ENCODE results near the gene CCDC110.
"Not testable (repeated sequence)": the region's sequence is repeated elsewhere in the genome, so short reads cannot be mapped to it uniquely, and the experiment has no call there.

The CCDC110 gene

DNA sequence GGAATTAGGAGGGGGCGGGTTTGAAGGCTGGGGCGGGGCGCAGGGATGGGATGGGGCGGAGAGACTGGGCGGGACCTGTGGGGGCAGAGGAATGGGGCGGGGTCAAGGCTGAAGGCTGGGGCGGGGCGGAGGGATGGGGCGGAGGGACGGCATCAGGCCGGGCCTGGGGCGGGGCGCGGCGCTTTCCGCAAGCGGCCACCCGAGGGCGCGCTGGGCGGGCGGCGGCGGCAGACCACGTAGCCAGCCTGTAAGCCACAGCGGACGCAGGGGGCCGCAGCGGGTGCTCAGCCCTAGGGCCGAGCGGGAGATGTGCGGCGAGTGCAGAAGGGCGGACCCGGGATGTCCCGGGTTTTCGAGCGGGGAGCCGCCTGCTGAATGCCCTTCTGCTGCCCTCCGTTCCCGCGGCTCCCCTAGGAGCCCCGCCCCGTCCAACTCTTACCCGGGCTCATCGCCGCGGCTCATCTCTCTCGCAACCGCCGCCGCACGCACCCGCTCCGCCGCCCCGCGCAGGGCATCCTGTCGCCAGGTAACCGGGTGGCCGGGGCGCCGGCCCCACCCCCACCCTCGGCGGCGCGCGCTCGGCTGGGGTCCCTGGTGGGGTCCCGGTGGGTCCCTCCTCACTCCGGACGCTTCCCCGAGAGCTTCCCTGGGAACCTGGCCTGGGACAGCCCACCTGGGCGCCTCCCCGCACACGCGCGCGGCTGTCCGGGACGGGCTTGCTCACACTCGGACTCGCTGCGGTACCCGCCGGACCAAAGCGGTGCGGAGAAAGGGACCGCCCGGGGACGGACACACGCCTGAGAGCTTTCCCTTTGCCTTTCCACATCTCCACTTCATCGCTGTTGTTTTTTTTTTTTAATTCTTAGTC lies at the start of gene CCDC110:
TSS of gene CCDC110 (minus strand) at position 499 of the 868 bp plus-strand sequence. CDS start at position 449, 50 bp downstream.
- FAIRE-seq = no peak

DNA sequence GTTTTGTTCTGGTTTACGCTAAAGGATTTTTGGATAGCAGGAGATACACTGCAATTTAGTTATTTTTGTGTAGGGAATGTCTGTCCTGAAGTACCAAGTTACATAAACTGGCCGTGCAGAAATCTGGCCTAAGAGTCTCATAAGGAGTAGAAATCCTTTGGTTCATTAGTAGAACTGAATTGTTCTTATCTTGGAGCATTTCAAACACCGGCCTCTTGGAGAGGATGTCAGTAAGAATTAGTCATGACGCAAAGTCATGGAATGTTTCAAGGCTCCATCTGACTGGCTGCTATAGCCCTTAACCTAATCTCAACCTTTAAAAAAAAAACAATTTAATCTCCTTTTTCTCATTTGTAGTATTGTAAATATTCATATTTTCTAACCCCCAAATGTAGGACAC lies 48.6 kb upstream of the CCDC110 start:
- no peak for FAIRE-seq

DNA sequence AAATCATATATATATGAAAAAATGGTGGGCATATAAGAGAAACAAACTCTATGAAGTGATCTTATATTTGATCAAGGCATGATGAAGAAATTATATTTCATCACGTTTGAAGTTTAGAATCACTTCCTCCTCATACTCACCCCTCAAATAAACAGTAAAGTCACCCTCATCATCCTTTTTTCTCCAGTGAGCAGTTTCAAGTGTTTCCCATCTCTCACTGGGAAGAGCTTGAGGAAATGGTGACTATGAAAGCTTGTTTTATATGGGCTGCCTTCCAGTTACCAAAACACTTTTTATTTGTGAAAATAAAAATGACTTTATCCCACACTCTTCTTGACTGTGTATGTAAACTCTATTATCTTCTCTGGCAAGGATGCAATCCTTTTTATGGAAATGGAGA lies 47.0 kb upstream of the CCDC110 start:
- FAIRE-seq = no peak

DNA sequence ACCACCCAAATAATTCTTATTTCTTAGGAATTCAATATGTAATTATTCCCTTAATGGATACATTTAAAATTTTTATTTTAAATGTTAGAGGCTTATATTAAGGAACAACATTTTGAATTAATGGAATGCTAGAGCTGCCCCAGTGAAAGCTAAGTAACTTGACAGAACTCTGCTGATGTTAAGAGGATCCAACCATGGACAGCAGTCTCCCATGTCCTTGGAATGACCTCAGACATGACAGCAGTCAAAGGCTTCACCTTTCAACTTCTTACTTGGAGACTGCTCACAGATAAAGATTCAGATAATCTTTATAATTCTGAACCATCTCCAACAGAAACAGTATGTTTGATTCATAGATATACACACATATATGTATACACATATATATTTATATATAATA lies 46.5 kb upstream of the CCDC110 start:
- FAIRE-seq = no peak

DNA sequence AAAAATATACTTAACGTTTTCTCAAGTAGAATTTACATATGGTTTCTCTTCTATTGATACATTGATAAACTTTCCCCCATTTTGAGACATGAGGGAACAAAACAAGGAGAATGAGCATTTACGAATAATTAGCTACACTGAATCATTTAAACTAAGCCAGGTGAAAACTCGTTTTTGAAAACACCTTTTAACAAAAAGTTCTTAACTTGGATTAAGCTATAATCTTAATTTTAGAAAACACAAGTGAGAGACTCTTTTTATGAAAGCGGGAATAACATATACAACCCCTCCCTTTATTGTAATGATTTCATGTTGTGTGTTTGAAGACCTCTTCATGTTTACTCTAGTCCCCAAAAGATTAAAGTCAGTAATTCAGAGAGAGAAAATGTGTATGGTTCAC lies 43.7 kb upstream of the CCDC110 start:
- FAIRE-seq = no peak

DNA sequence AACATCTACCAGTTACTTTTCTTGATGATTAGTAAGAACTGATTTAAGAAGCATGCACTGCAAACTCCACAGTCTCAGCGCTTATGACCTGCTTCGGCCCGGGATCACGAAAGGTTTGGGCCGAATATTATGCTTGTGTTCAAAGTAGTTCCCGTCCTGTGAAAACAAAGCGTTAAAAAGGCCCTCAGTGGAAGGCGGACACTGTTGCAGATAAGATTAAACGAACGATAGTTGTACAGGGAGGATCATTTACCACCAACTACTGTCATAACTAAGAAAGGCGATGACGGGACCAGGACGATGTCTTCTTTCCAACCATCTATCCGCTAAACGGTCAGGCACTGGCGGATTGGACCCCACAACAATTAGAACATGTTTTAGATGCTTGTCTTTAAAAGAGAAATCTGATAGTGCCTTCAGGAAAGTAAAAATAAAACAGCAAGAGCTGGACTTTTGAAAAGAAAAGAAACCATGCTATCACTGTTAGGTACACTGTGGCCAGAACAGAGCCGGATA lies 42.7 kb upstream of the CCDC110 start:
- FAIRE-seq = no peak

DNA sequence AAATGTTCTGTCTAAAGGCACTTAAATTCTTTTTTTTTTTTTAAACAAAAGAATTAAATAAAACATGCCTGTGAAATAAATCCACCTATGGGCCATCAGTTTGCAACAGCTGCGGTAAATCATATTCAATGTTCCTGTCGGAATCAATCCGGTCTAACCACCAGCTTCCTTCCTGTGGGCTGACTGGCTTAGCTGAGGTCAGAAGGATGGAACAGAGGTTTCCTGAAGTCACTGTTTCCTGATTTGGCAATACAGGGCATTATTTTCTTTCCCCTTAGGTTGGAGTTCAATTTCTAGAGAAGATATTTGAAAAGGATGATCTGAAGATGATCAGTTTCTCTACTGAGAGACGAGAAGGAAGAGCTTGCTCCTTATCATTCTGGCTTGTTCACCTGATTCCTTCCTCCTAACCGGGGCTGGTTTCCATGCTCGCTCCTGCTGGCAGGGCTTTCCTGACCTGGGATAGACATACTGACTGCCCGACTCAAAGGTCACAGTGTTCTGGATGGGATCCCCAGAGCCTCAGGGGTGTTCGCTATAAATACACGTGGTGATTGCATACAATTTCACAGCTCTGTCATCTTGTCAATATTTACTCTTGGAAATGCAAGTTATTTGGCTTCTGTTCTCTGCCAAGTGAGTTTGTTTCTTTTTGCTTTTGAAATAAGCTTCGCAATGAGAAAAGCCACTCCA lies 42.1 kb upstream of the CCDC110 start:
- no peak for FAIRE-seq

DNA sequence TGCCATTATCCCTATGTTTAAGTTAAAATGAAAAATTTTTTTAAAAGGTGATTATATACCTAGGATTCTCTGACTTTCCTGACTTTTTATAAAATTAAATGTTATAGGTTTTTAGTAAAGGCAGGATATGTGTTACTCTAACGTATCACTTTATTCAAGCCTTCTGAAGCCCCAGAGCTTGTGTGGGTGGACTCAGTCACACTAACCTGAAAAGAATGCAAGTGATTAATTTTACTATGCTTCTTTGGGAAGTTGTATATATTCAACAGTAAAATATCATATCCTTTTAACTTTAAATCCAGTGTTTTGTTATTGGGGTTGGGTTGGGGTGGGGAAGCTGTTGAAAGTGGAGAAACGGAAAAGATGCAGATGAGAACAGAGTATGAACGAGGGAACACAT lies 41.0 kb upstream of the CCDC110 start:
- FAIRE-seq = no peak

DNA sequence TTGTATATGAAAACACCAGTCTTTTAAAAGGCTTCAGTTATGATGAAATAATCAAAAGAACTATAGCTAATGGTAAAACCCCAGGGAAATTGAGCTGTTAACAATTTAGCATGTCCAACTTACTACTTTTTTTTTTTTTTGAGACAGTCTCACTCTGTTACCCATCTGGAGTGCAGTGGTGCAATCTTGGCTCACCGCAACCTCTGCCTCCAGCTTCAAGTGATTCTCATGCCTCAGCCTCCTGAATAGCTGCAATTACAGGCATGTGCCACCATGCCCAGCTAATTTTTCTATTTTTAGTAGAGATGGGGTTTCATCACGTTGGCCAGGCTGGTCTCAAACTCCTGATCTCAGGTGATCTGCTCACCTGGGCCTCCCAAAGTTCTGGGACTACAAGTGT lies 39.7 kb upstream of the CCDC110 start:
- not testable (repeated sequence) for FAIRE-seq

DNA sequence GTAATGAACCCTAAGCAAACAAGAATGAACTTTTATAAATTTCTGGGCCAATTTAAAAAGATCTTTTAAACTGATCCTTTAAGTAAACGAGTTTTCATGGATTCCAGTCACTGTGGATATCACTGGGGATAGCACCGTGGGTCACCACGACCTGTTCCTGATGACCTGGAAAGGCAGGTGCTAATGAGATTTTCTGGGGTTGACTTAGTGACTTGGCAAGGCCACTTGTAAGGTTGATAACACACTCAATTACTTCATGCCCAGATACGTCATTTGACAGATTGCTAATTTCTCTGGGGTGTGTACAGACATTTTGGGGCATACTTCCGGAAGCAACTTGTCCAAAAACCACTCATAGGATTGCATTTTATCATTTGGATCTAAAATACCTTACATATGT lies 39.3 kb upstream of the CCDC110 start:
- FAIRE-seq = no peak

DNA sequence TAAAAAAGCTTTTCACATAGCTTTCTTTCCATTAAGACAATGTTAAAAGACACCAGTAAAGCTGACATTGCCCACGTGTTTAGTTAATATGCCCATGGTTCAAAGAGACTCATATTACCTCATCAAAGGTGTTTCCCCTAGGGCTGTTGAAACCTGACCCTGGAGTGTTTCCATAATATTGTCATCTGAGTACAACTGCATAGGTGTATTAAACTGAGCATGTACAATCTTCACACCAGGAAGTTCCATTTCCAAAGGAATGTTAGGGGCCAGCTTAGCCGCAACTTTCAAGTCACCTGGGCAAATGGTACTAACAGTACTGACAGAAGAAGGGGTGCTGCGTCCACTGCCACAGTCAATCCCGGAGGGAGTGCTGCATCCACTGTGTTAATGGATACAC lies 36.6 kb upstream of the CCDC110 start:
- FAIRE-seq = no peak

DNA sequence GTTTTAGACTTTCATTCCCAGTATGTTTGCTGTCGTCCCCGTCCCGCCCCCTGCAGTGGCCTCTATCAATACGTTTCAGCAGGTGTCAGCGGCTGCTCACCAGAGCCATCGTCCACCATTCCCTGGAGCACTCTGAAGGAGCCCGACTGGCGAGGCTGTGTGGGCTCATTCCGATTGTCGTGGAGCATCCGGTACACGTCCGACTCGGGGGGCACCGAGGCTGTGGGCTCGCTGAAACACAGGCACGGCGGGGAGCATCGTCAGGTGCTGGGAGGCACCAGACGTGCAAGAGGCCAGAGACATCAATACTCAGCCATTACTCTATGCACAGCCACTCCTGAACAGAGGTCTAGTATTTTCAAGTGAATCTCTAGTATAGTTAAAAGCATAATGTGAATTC lies 34.9 kb upstream of the CCDC110 start:
- no peak for FAIRE-seq

DNA sequence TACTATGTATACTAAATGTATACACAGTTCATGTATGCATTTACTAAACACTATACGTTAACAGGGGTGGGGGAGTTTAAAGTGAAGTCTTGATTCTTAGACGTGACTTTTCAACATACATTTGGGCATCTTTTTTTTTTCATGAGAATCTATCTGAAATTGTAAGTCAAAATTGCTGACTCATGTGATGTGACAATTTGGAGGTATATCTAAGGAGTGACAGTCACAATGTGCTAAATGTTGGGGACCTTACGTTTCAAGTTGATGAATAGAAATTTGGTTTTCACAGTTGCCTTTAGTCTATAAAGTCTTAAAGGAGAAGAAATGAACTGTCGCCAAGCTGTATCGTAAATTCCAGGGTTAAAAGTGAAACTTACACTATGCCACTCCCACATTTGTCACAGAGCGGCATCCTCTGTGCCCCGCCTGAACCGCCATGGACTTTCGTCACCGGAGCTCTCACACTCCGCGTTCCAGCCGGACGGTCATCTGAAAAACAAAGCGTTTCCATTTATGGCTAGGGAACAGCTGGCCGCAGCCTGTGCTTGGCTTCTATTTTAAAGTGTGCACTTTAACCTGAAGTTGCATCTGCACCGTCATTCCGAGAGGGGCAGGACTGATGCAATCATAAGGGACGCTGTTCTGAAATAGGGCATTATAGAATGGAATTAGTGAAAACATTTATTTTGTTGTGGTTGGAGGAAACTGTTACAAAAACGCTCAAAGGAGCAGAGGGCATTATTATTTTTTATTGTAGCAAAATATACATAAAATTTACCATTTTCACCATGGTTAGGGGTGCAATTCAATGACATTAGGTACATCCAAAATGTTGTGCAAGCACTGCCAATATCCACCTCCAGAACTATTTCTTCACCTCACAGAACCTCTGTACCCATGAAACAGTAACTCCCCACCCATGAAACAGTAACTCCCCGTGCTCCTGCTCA lies 32.8 kb upstream of the CCDC110 start:
- FAIRE-seq = no peak

DNA sequence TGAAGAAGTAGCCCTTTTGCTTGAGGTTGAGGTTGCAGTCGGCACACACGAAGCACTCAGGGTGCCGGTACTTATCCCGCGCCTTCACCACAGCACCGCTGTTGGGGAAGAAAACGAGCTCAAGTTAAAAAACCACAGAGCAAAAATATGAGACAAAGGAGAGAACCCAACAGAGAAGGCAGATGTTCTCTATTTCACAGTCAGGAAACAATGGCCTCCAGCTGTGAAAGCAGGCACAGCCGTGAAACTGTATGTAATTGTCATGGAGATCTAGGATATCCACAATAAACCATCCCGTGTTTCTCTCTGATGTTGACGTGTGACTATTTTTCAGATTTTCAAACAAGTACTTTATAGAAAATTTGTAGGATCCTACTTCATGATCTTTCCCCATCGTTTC lies 30.9 kb upstream of the CCDC110 start:
- no peak for FAIRE-seq

DNA sequence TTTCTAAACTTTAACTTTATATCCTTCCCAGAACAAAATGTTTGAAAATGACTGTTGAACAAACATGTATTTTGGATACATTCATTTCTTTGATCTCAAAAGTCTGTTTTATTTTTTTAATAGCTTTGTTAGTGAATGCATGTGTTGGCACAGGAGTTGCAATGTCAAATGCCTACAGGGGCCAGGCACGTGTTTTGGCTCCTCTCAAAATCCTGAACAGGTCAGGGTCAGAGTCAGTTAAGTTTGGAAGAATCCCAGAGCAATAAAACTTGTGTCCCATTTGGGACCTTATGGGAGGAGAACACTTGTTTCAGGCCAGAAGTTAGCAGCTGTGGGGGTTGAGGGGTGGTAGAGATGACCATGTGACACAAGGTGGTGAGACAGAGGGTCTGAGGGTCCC lies 29.0 kb upstream of the CCDC110 start:
- FAIRE-seq = no peak

DNA sequence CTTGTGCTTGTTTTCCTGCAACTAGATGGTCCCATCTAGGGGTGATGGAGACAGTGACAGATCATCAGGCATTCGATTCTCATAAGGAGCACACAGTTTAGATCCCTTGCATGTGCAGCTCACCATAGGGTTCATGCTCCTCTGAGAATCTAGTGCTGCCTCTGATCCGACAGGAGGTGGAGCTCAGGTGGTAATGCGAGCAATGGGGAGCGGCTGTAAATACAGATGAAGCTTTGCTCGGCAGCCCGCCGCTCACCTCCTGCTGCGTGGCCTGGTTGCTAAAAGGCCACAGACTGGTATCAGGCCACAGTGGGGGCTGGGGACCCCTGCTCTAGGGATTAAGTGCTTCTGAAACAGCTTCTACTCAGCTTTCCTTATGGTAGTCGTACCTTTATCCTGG lies 28.5 kb upstream of the CCDC110 start:
- FAIRE-seq = no peak

DNA sequence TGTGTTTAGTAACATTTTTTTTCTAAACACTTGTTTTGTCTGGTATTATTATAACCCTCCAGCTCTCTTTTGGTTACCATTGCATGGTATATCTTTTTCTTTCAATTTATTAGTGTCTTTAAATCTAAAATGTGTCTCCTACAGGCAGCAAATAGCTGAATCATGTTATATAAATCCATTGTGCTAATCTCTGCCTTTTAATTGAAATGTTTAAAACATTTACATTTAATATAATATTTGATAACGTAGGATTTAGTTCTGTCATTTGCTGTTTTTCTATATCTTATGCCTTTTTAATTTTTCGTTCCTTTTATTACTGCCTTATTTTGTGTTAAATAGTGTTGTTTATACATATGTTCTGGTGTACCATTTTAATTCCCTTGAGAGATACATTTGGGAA lies 17.1 kb upstream of the CCDC110 start:
- no peak for FAIRE-seq

DNA sequence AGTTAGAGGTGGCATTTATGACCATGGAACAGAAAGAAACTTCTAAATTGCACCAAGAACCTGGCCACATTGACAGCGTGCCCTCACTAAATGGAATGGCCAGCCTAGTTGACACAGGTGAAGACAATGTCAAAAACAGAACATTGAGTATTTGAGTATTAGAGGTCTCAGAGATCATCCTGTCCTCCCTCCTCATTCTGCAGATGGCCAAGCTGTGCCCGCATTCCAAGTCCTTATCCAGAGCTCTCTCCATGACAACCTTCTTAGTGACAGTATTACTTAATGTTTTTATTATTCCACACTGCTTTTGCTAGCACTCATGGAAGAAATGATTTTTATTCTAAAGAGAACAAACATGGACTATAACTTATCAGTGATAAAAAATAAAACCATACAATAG lies 9.9 kb upstream of the CCDC110 start:
- FAIRE-seq = no peak

DNA sequence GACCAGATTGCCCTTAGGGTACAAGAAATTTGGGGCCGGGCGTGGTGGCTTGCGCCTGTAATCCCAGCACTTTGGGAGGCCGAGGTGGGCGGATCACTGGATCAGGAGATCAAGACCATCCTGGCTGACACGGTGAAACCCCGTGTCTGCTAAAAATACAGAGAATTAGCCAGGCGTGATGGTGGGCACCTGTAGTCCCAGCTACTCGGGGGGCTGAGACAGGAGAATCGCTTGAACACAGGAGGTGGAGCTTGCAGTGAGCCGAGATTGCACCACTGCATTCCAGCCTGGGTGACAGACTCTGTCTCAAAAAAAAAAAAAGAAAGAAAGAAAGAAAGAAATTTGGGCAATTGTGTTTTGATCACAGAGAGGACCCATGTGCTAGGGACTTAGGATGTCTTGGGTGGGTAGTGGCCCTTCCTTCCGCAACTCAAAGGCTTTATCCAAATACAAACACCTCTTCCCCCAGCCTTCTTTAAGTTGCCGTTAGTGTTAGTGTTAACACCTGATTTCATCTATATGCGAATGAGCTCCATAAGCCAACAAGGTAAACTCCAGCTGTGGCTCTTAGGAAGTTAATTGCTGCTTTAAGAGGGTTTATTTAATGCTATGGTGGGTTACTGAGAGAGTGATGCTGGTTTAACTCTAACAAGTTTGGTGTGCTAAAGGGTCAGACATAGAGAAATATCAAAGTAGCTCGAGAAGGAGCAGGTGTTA lies 8.6 kb upstream of the CCDC110 start:
- no peak for FAIRE-seq

DNA sequence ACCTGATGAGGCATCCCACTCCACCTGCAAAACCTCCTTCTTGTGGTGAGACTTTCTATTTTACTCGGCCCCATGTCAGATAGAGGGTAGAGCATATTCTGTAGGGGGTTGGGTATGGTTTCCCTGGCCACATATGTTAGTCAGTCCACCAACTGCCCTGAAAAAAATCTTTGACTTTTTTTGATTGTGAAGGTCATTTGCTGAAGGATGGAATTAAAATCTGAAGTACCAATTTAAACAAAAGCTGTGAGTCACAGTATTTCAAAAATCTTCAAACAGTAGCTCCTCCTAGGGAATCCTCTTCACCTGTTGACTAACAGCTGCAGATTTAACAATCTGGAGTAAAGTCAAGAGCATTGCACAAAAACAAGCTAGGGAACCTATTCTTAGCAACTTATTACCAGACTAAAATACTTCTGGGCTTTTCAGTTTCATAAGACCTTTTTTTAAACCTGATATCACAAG lies 8.0 kb upstream of the CCDC110 start:
- no peak for FAIRE-seq

DNA sequence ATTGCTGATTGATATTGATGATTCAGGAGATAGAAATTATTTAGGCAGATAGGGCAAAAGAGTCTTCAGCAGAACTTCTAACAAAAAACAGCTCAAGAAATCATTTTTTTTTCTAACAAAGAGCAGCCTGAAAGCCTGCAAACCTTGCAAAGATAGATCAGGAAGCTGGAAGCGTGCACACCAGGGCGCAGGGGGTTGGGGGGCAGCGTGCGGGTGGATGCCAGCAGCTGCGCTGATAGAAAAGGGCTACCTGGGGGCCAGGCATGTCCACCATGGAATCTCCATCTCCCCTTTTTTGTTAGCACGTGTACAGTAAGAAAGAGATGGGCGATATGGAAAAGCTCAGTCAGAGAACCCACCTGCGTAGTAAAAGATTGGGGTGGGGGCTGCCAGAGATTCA lies 1.7 kb upstream of the CCDC110 start:
- no peak for FAIRE-seq

DNA sequence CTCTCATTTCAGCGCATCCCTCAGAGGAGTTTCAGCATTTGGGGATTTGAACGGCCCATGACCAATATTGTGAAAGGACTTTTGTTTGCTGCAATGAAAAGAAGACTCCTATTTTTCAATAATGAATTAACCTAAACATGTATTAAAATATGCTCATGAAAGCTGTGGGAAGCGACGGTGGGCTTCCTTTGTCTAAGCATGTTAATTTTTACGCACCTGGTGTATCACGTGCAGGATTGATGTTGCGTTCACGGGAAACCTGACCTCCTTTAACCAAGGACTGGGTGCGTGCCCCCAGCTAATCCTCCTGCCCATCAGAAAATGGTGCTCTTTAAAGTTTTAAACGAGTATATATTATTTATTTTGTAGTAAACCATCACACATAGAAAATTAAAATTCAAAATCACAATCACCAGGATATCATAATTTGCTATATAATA lies 590 bp upstream of the CCDC110 start:
- FAIRE-seq = no peak

Data from endometrium (tissue), 2 donors.